GM12864 (cell line): ENCODE data around the gene CAMK2B.

Experiments
- DNase-seq: peaks from one replicate; pipeline ENCODE4 v3.0.0-alpha.2; 2011; ENCODE audit warnings: low read depth
- H3K4me3 ChIP-seq: 2 replicates; pipeline ENCODE4 v1.5.1; 2011; ENCODE audit warnings: mild to moderate bottlenecking, low read depth, low read length, control low read depth
- TF ChIP-seq, protein P1 (sequence below): IDR thresholded peaks from 2 replicates; pipeline ENCODE4 v1.5.1; 2011; ENCODE audit warnings: low read depth, mild to moderate bottlenecking, moderate library complexity, low read length, control low read depth, inconsistent platforms; ENCODE audit errors: missing control alignments

The CAMK2B gene

DNA sequence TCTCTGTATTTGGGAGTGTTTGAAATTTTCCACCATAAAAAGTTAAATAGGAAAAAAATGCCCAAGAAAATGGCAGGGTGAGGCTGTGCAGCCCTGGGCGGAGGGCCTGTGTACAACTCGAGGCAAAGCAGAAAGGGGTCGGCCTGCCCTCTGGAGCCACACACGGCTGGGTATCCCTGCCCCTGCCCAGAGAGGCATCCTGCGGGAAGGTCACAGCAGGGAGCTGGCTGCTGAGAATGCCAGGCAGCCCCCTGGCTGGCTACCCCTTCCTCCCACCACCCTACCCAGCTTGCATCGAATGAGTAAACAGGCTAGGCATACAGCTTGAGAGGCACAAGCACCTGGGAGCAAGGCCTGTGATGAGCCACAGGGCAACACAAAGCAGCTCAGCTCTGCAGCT, 46.1 kb downstream of the CAMK2B start:
- H3K4me3 ChIP-seq = no peak overlapping the region
- TF ChIP-seq, protein P1, sequence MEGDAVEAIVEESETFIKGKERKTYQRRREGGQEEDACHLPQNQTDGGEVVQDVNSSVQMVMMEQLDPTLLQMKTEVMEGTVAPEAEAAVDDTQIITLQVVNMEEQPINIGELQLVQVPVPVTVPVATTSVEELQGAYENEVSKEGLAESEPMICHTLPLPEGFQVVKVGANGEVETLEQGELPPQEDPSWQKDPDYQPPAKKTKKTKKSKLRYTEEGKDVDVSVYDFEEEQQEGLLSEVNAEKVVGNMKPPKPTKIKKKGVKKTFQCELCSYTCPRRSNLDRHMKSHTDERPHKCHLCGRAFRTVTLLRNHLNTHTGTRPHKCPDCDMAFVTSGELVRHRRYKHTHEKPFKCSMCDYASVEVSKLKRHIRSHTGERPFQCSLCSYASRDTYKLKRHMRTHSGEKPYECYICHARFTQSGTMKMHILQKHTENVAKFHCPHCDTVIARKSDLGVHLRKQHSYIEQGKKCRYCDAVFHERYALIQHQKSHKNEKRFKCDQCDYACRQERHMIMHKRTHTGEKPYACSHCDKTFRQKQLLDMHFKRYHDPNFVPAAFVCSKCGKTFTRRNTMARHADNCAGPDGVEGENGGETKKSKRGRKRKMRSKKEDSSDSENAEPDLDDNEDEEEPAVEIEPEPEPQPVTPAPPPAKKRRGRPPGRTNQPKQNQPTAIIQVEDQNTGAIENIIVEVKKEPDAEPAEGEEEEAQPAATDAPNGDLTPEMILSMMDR = no peak
- no peak for DNase-seq

DNA sequence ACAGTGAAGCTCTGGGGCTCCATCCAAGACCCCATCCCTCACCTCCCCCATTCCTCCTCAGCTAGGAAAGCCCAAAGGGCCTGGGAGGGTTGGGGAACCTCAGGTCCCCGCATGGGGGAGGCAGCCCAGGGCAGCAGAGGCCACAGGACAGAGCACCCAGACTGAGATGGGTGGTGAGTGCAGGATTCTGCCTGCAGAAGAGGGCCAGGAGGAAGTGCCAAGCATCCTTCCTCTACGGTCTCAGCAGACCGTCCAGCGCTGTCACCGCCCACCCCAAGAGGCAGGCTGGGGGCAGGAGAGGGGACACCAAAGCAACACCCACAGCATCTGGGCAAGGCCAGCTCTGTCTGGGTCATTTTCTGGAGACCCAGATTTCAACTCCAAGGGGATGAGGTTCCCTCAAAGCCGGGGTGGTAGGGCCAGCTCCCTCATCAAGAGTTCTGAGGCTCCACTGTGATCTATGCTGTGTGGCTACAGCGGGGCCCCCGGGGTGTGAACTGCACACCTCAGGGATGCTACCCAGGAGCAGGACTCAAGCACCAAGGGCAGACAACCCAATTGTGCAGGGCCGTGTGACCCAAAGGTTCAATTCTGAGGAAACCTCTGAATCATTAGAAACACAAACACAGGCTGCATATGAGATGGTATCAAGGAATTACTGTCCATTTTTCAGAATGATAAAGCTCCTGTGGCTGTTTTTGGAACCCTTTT, 46.8 kb downstream of the CAMK2B start:
- TF ChIP-seq, protein P1 = no peak
- no peak for DNase-seq
- no peak overlapping the region for H3K4me3 ChIP-seq

DNA sequence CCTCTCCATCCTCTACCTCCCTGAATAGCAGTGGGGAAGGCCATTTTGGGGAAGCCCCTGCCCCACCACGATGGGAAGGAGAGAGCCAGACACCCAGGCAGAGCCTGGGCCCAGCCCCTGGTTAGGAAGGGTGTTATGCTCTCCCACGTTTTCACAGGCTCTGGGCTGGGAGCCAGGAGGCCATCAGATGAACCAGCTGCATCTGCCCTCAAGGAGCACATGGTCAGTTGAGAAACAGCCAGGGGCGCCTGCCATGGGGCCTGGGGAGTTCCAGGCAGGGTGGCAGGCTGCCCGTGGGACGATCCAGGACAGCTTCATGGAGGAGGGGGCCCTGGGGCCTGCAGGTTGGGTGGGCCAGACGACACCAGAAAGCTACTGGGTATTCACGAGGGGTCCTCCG, 47.5 kb downstream of the CAMK2B start:
- TF ChIP-seq, protein P1 = no peak
- DNase-seq = no peak
- no peak overlapping the region for H3K4me3 ChIP-seq

DNA sequence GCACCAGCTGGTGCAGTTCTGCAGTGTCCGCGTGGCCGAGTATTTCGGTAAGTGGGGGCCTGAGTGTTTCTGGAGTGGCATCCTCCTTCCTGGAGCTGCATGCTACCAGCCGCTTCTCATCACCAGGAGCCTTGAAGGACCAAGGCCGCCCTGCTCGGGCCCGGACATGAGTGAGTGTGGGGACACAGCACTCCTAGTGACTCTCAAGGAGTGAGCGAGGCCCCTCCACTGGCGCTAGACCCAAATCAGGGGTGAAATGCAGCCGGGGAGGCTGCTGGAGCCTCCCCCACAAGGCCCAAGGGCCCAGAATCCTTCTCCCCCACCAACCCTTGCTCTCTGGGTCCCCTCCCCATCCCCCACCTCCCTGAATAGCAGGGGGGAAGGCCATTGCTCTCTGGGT, 48.0 kb downstream of the CAMK2B start:
- no peak overlapping the region for H3K4me3 ChIP-seq
- TF ChIP-seq, protein P1 = no peak

DNA sequence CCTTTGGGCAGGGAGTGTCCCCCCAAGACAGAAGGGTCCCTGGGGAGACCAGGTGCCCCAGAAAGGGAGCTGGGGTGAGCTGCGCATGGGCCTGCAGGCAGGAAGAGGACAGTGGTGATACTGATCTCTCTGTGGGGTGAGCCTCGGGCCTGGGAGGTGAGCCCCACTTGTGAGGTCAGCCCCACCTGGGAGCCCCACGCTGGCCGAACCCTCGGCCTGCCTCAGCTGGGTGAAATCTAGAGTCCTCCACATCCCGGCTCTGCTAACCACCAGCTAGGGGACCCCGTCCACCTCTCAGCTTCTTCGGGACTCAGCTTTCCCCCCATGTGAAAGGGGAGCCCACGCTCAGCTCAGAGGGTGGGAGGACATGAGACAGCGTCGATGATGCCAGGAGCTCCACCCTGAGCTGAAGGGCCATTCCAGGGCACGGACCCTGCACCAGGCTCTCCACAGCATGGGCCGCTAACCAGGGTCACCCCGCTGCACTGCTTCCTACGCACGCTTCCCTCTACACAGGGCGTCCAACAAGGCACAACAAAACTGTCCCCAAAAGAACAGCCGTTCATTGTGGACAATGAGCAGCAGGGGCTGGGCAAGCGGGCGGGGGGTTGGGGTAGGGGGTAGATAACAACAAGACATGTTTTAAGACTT, 48.7 kb downstream of the CAMK2B start:
- no peak overlapping the region for H3K4me3 ChIP-seq
- TF ChIP-seq, protein P1 = no peak
- no peak for DNase-seq

More for the DNA sequence above, 48.0 kb downstream of the CAMK2B start:
- DNase-seq = no peak

DNA sequence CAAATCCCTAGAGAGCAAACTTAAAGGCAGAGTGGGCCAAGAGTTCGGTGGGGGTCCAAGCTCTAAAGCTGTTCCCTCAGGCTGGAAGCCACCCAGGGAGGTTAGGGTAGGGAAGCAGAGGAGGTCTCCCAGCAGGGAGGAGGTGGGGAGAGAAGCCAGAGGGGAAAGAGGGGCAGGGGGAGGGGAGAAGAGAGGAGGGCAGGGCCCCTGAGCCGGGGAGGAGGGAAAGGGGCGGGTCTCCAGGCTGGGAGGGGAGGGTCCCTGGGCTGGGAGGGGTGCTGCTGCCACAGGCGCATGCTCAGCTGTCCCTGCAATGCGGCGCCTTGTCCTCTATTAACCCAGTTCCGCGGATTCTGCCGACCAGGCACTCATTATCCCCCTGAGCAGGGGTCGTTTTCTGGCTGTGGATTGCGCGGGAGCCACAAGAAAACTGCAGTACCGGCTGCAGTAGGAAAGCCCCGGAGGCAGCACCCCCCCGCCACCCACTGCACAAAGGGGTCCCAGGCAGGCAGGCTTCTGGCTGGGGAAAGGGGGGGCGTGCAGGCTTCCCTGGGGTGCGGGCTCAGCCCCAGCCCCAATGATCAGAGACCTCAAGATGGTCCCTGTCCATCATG, 49.3 kb downstream of the CAMK2B start:
- H3K4me3 ChIP-seq = no peak overlapping the region
- TF ChIP-seq, protein P1 = no peak
- no peak for DNase-seq

DNA sequence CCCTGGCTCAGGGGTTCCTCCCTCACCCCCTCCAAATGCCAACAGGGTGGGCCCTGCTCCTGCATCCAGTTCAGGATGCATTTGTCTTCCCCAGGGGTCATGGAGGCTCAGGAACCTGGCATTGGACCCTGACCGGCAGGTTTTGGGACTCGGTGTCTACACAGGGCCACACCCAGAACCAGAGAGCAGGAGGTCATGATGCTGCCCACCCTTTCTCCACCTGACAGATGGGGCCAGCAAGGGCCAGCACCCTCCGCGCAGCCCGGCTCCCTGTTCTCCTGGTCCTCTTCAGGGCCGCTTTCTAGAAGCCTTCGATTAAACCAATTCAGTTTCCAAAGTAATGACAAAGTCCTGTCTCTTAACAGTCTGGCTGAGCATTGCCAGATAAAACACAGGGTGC, 50.2 kb downstream of the CAMK2B start:
- TF ChIP-seq, protein P1 = no peak
- no peak for DNase-seq
- no peak overlapping the region for H3K4me3 ChIP-seq
